ENCODE data around the gene NSG1. TPM values are rescaled to one million over a fixed set of nuclear protein-coding genes. Genes with fewer than 3 reads are reported as not detected.

NSG1 gene
- total RNA-seq, 1 donor from 2014 or later: 41.6 TPM

- Histone ChIP-seq H3K9me3 (ENCODE audit: low read depth) (no peaks in the 10 kb centered on the region), H3K9ac (no peak overlapping the region), H3K27me3 (peaks cover 87% of the 10 kb centered on the region), H3K4me2 (peak overlapping the region; percentile 96), H4K20me1 (ENCODE audit: low read depth) (peaks cover 24% of the 10 kb centered on the region), H3K4me3 (peak overlapping the region; percentile 85), H3K27ac (no peak overlapping the region), H3F3A (ENCODE audit: low read depth) (peaks cover 4% of the 10 kb centered on the region), H2AFZ (replicated peaks) (peak overlapping the region; percentile 98), H3K79me2 (ENCODE audit: low read depth) (no peaks in the 10 kb centered on the region), H3K36me3 (no peaks in the 10 kb centered on the region), H3K4me1 (peaks cover 22% of the 10 kb centered on the region)
- H3K27me3 Mint-ChIP-seq (ENCODE audit: insufficient read depth, low read depth): peaks cover 58% of the 10 kb centered on the region
- no peak for DNase-seq (ENCODE audit: low spot score)
- no peak overlapping the region for H3K27ac Mint-ChIP-seq
- H3K9me3 Mint-ChIP-seq: no peaks in the 10 kb centered on the region
- TF ChIP-seq EZH2 (IDR thresholded peaks at IDR 0.05) (peak; percentile 7), EZH2phosphoT487 (IDR thresholded peaks at IDR 0.05) (peak; percentile 19)
- TF ChIP-seq, protein P1, sequence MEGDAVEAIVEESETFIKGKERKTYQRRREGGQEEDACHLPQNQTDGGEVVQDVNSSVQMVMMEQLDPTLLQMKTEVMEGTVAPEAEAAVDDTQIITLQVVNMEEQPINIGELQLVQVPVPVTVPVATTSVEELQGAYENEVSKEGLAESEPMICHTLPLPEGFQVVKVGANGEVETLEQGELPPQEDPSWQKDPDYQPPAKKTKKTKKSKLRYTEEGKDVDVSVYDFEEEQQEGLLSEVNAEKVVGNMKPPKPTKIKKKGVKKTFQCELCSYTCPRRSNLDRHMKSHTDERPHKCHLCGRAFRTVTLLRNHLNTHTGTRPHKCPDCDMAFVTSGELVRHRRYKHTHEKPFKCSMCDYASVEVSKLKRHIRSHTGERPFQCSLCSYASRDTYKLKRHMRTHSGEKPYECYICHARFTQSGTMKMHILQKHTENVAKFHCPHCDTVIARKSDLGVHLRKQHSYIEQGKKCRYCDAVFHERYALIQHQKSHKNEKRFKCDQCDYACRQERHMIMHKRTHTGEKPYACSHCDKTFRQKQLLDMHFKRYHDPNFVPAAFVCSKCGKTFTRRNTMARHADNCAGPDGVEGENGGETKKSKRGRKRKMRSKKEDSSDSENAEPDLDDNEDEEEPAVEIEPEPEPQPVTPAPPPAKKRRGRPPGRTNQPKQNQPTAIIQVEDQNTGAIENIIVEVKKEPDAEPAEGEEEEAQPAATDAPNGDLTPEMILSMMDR (IDR thresholded peaks at IDR 0.05): no peak
- H3K36me3 Mint-ChIP-seq: peaks cover 5% of the 10 kb centered on the region
- H3K4me3 Mint-ChIP-seq: peak overlapping the region; percentile 88
- H3K4me1 Mint-ChIP-seq: peaks cover 17% of the 10 kb centered on the region
These were observed 1.1 kb upstream of the NSG1 start for GRCh38 chr4:4385729-4386295.

DNA sequence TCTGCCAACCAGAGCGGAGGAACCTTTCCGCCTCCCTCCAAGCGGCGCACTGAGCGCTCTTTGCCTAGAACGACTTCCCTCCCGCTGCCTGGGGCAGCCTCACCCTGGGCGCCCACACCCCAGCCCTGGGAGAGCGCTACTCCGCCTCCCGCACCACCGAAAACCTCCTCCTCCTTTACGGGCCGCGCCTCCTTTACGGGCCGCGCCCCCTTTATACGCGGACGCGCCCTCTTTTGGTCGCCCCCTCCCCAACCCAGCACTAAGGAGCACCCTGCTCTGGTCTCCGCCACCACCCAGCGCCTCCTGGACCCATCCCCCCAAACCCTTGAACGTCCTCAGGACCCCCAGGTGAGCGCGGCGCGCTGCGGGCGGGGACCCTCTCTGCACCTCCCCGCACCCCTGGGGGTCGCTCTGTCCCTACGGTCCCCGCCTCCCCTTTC lies 586 bp upstream of the NSG1 start:
- H3K4me3 Mint-ChIP-seq: peak overlapping the region; percentile 88
- Histone ChIP-seq H3K79me2 (ENCODE audit: low read depth) (no peaks in the 10 kb centered on the region), H3K9me3 (ENCODE audit: low read depth) (no peaks in the 10 kb centered on the region), H3K27ac (no peak overlapping the region), H3K27me3 (peaks cover 92% of the 10 kb centered on the region), H3K4me1 (peaks cover 22% of the 10 kb centered on the region), H3K4me3 (peak overlapping the region; percentile 85), H3K36me3 (no peaks in the 10 kb centered on the region), H3K9ac (no peak overlapping the region), H3F3A (ENCODE audit: low read depth) (peaks cover 4% of the 10 kb centered on the region), H3K4me2 (peak overlapping the region; percentile 96), H4K20me1 (ENCODE audit: low read depth) (peaks cover 24% of the 10 kb centered on the region), H2AFZ (replicated peaks) (peak overlapping the region; percentile 98)
- H3K36me3 Mint-ChIP-seq: peaks cover 5% of the 10 kb centered on the region
- peaks cover 58% of the 10 kb centered on the region for H3K27me3 Mint-ChIP-seq (ENCODE audit: insufficient read depth, low read depth)
- peak; percentile 56 for TF ChIP-seq EZH2 (IDR thresholded peaks at IDR 0.05)
- TF ChIP-seq, protein P1 (IDR thresholded peaks at IDR 0.05): peak; percentile 8
- peak; percentile 26 for TF ChIP-seq EZH2phosphoT487 (IDR thresholded peaks at IDR 0.05)
- H3K27ac Mint-ChIP-seq: no peak overlapping the region
- H3K9me3 Mint-ChIP-seq: no peaks in the 10 kb centered on the region
- H3K4me1 Mint-ChIP-seq: peaks cover 17% of the 10 kb centered on the region
- DNase-seq (ENCODE audit: low spot score): peak; percentile 65

GRCh38 chr4:4387531-4388310 lies 819 bp downstream of the NSG1 start:
- Histone ChIP-seq H4K20me1 (ENCODE audit: low read depth) (peaks cover 24% of the 10 kb centered on the region), H3K27me3 (peaks cover 84% of the 10 kb centered on the region), H2AFZ (replicated peaks) (peak overlapping the region; percentile 98), H3K4me3 (peak overlapping the region; percentile 85), H3K79me2 (ENCODE audit: low read depth) (no peaks in the 10 kb centered on the region), H3K9ac (no peak overlapping the region), H3K36me3 (no peaks in the 10 kb centered on the region), H3F3A (ENCODE audit: low read depth) (peaks cover 4% of the 10 kb centered on the region), H3K9me3 (ENCODE audit: low read depth) (no peaks in the 10 kb centered on the region), H3K4me2 (peak overlapping the region; percentile 96), H3K27ac (no peak overlapping the region), H3K4me1 (peaks cover 22% of the 10 kb centered on the region)
- H3K4me3 Mint-ChIP-seq: peak overlapping the region; percentile 82
- DNase-seq (ENCODE audit: low spot score): peak; percentile 42
- H3K9me3 Mint-ChIP-seq: no peaks in the 10 kb centered on the region
- peaks cover 17% of the 10 kb centered on the region for H3K4me1 Mint-ChIP-seq
- H3K27ac Mint-ChIP-seq: no peak overlapping the region
- H3K36me3 Mint-ChIP-seq: peaks cover 5% of the 10 kb centered on the region
- peaks cover 54% of the 10 kb centered on the region for H3K27me3 Mint-ChIP-seq (ENCODE audit: insufficient read depth, low read depth)
- TF ChIP-seq, protein P1 (IDR thresholded peaks at IDR 0.05): no peak
- TF ChIP-seq EZH2phosphoT487 (IDR thresholded peaks at IDR 0.05) (peak; percentile 35), EZH2 (IDR thresholded peaks at IDR 0.05) (peak; percentile 53)
